HG02588 (cell line): Measurements from ENCODE around the gene SPINT2.
"Not testable (repeated sequence)": the region's sequence is repeated elsewhere in the genome, so short reads cannot be mapped to it uniquely, and the experiment has no call there.

Experiments used
- ATAC-seq: cut with Tn5 transposase; IDR thresholded peaks from one replicate; pipeline ENCODE4 v1.9.1; 2021; ENCODE audit warnings: mild to moderate bottlenecking, moderate library complexity; ENCODE audit not compliant: unreplicated experiment

The SPINT2 gene

GRCh38 chr19:38239816-38240215 is 24.6 kb upstream of the SPINT2 start:
- no peak for ATAC-seq

GRCh38 chr19:38243279-38243673 is 21.1 kb upstream of the SPINT2 start:
- ATAC-seq = no peak

- no peak for ATAC-seq
Measured at GRCh38 chr19:38245826-38246498, 18.4 kb upstream of the SPINT2 start.

GRCh38 chr19:38247126-38247525 is 17.2 kb upstream of the SPINT2 start:
- ATAC-seq = no peak

- ATAC-seq = no peak
Measured at GRCh38 chr19:38247734-38248268, 16.6 kb upstream of the SPINT2 start.

GRCh38 chr19:38248421-38248820 is 16.0 kb upstream of the SPINT2 start:
- ATAC-seq = no peak

GRCh38 chr19:38250428-38250820 is 13.9 kb upstream of the SPINT2 start:
- no peak for ATAC-seq

- no peak for ATAC-seq
Measured at GRCh38 chr19:38250821-38251563, 13.4 kb upstream of the SPINT2 start.

GRCh38 chr19:38251564-38252051 is 12.8 kb upstream of the SPINT2 start:
- no peak for ATAC-seq

- ATAC-seq = no peak
Measured at GRCh38 chr19:38252385-38252784, 12.0 kb upstream of the SPINT2 start.

GRCh38 chr19:38252941-38253691 is 11.3 kb upstream of the SPINT2 start:
- ATAC-seq = no peak

- no peak for ATAC-seq
Measured at GRCh38 chr19:38253788-38254187, 10.6 kb upstream of the SPINT2 start.

GRCh38 chr19:38255383-38256014 is 8.9 kb upstream of the SPINT2 start:
- ATAC-seq = no peak

- ATAC-seq = not testable (repeated sequence)
Measured at GRCh38 chr19:38261942-38262341, 2.4 kb upstream of the SPINT2 start.

- no peak for ATAC-seq
Measured at GRCh38 chr19:38262585-38263268, 1.6 kb upstream of the SPINT2 start.

GRCh38 chr19:38263689-38264485 is 486 bp upstream of the SPINT2 start:
- no peak for ATAC-seq

- no peak for ATAC-seq
Measured at GRCh38 chr19:38265213-38265861, 964 bp downstream of the SPINT2 start.

GRCh38 chr19:38265921-38266429 is 1.6 kb downstream of the SPINT2 start:
- no peak for ATAC-seq
